Measurements from ENCODE around the gene TIMP3.
A peak's percentile ranks its signal among the peaks of the same experiment; 100 is the strongest.

Gene TIMP3

DNA sequence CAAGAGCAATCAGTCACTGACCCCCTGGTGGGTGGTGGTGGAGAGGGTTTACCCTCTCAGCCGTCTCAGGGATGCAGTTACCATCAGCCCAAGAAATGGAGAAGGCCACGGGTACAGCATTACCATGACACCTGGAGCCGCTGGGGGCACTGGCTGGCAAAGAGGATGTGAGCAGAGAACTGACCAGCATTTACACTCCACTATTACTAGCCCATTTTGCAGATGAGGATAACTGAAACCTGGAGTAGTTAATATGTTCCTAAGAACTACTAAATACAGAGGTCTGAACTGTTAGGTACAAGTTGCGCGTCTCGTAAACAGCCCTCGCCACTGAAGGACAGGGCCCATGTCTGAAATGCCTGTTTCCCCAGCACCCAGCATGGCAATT is 79.0 kb downstream of the TIMP3 start:
- no peak for DNase-seq

DNA sequence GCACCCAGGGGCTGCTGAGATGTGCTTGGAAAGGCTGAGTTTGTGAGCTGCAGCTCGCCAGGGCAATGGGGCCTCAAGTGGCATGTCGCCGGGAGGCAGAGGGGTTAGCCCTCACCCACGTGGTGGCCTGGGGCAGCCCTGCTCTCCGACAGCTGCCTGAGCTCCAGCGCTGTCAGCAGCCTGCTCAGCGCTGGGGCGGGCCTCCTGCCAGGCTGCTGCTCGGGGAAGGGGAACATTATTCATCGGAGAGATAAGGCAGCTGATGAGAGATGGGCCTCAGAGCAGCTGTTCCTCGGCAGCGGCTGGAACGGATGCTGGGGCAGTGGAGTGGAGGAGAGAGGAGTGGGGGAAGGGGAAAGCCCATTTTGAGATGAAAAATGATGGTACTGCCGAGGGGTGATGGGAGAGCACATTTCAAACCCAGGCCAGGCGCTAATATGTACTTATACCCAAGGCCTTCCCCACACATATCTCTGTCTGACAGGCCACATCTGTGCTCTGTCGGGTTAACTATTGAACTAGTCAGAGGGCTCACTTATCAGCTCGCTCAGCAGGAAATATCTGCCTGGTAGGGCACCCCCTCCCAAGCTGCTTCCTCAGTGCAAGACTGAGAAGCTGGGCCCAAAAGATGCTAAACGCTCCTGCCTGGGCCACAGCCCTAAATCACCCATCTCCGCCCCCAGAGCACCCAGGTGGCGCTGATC is 79.5 kb downstream of the TIMP3 start:
- DNase-seq = peak in 21 of 56 donors; percentile 2 to 57 (median 18)

DNA sequence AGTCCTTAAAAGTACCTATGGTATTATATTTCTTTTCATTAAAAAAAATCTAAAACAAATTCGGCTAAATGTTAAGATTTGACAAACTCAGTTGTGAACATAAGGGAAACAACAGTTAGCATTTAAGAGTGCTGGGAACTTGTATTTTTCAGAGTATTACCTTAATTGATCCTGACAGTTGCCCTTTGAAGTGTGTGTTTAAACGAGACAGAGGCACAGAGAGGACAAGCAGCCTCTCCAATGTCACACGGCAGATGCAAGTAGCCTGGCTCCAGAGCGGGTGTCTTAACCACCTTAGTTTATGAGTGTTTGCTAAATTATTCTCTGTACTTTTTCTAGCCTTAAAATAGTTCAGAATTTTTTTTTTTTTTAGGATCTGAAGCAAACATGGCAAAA is 80.9 kb downstream of the TIMP3 start:
- no peak for DNase-seq

DNA sequence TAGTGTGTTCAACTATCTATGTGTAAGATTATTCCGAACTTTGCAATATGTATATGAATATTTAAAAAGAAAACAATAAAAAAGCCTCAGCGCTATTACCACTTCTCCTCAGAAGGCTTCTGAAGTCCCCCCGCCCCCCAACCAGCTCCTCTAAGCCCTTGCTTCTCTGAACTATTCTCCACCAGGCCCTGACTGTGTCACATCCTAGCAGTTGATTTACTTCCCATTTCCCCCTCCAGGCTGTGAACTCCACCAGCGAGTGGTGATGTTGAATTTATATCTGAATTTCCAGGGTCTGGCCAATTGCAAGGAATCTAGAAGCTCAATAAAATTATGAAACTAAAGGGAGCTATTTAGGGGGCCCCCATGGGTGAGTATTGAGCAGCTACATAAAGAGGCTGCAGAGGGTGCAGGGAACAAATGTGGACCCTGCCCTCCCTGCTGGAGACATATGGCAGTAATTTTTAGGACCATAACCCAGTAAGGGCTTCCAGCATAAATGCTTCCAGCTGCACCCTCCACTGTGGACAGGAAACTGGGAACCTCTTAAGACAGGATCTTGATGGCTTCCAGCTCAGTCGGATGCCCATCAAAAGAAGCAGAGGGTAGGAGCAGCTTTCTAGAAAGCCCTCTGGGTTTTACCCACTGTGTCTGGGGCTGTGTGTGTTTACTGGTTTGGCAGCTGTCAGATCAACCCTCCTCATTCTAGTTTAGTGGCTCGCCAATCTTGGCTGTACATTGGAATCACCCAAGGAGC is 81.4 kb downstream of the TIMP3 start:
- DNase-seq = no peak

DNA sequence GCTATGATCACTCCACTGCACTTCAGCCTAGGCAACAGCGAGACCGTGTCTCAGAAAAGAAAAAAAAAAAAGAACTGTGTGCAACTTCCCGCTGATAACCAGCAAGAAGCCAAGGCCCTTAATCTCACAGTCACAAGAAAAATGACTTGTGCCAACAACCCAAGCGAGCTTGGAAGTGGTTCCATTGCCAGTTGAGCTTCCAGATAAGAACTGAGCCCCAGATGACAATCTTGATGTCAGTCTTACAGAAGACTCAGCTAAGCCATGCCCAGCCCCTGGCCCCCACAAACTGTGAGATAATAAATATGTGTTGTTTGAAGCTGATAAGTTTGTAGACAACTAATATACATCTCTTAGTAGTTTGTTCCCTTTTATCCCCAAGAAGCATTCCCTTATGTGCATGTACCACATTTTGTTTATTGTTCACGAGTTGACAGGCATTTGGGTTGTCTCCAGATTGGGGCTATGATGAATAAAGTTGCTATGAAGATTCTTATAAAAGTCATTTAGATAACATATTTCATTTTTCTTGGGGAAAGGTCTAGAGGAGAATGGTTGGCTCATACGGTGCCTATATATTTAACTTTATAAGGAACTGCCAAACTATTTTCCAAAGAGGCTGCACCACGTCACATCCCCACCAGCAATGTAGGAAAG is 85.9 kb downstream of the TIMP3 start:
- no peak for DNase-seq

DNA sequence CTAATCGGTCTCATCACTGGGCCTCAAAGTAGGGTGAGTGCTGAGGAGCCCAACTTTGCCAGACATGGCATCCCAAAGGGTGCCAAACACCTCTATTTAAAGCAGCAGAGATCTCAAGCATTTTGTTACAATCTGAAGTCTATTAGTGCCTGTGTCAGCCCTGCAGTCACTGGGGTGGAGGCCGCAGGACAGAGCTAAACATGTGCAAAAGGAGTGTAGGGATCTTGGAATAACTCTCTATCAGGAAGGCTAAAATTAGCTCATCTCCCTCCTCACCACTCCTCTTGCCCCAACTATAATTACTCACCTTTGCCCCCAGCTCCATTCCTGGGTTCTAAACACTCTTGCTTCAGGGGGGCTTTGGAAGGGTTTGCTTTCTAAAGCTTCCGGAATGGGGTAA is 87.5 kb downstream of the TIMP3 start:
- DNase-seq = no peak

DNA sequence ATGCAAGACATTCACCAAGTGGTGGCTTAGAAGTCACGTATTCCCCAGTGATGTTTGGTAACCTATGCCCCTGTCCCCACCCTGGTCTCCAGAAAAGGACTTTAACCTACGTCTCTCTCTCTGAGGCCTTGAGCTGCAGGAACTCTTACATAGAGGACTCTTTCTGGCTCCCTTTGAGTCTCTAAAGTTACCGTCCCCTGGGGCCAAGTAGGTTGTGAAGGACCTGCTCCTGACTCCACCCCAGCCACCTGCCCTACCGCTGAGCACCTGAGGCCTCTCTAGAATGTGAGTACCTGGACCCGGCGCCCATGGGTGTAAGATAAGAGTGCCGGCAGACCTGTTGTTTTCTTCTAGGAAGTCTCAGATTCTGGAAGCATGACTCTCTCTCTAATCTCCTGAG is 95.4 kb downstream of the TIMP3 start:
- DNase-seq = no peak

DNA sequence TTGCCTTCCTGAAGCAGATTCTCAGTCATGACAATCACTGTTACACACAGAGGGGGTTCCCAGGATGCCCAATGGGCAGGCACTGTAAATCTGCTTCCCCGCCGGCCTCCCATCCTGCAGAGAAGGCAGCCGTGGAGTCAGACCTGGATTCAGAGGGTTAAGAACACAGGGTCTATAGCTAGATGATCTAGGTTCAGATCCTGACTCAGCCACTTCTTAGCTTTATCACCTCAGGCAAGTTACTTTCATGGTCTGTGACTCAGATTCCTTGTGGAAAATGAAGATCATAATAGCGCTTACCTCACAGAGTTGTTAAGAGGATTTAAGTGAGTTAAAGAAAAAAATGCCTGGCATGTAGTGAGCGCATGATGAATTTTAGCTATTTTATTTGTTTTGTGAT is 95.9 kb downstream of the TIMP3 start:
- DNase-seq = no peak

DNA sequence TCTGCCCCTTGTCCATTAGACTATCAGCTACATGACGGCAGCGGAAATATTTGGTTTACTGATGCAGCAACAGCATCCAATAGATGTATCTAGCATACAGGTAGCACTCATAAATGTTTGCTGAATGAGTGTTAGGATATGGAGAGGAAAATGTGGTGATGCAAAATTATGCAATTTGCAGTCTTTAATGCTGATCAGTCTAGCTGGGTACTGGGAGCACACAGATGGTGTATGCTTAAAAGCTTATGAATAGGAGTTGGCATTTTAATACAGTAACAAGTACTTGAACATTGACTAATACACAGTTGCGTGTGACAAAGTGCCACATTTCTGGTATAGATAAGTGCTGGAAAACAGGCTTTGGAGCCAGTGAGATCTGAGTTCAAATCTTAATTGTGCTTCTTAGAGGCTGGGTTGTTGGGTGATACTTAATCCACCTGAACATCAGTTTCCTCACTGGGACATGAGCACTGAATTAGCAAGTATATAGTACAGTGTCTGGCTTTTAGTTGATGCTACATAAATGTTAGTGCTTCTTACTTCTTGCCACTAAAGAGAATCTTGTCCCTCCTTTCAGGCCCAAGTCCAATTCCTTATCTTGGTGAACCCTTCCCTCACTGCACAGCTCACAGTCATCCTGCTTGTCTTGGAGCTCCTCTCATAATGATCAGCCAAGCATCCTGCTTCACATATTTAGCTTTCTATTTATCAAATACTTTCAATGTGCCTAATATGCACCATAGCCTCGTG is 99.6 kb downstream of the TIMP3 start:
- no peak for DNase-seq

DNA sequence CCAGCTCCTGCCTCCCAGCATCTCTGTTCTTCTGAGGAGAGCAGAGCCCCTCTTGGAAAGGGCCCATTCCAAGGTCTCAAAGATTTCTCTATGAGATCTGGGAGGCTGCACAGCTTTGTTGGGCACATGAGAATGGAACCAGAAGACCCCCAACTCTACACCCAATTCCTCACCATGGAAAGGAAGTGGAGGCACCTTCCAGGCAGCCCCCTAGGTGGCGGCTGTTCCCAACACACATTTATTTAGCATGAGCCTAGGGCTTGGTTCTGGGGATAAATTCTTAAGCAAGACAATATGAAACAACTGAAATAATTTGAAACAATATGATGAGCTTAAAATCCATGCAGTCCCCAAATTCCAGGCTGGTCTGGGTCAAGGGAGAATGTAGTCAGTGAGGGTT is 100.4 kb downstream of the TIMP3 start:
- DNase-seq = no peak

DNA sequence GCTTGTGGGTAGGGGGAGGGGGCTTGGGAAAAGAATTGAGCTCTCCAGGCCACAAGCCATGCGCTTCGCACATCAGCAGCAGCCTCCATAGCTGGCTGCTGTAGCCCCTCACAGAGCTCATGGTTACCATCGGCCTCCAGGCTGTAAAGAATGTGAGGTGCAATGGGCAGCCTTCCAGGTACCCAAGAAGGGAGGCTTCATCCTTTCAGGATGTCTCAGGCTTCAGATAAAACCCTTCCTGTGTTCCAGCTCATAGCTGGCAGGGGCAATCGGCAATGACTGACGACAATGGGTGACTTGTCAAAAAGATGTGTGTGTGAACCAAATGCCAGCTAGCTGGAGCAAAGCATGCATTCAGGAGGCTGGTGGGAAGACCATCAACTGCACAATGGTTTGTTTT is 102.0 kb downstream of the TIMP3 start:
- no peak for DNase-seq

DNA sequence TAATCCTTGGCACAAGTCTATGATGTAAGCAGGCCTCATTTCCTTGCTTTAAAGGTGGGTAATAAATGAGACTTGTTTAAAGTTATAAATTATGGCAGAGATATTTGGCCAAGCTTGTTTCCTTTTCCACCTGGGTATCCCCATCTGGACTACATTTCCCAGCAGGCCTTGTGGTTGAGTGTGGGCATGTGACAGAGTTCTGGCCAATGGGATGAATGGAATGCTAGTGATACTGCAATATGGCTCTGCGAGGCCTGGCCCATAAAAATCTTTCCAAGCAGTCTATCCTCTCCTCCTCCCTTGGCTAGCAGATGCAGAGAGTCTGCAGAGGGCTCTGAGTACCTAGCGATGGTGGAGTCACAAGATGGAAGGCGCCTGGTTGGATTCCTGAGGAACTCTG is 102.5 kb downstream of the TIMP3 start:
- DNase-seq = peak in 24 of 56 donors; percentile 3 to 62 (median 26)

DNA sequence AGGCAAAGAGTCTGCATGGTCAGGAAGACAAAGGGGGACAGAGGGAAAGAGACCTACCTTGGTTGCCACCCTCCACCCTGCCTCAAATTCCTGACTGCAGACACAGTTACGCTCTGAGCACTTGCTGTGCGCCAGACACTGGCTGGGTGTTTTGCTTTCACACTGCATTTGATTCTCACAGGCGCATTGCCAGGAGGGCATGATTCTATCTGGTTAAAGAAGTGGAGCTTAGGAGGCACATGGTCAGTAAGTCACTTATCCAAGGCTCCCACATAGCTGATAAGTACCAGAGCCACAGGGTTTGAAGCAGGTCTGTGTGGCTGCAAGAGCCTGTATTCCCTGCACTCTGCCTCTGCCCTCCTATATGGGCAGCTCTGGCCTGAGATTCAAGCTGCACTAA is 103.9 kb downstream of the TIMP3 start:
- peak in 5 of 56 donors; percentile 3 to 21 (median 9) for DNase-seq

DNA sequence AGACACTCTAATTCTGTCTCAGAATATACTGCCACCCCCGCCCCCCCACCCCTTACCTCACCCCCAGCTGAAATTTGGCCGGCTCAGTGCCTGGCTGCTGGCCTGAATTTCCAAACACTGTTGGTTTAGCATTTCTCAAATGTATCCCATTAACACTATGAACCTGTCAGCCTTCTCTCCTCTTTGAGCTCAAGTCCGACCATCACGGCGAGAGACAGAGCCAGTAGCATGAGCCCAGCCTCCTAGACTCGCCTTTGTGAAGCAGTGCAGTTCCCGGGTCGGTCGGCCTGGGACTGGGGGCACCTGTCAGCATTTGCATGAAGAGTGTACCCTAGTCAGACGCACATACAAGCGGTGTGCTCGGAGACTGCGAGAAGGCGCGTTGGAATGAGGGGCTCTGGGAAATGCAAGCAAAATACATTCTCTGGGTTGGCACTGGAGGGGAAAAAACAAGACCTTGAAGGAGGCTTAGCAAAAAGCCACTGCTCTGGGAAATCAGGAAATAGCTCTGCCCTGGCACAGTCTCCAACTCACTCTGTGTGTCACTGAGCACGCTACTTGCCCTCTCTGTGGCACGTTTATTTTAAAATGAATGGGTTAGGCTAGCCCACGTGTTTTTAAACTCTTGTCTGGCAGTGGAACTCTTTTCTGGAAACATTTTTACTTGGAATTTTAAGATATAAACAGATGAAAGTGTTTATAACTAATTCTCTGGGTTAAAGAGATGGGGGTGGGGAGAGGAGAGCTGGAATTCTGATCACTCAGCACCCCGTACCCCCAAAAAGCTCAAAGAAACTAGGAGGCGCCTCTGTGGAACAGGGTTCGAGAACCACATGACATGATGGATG is 108.3 kb downstream of the TIMP3 start:
- DNase-seq = peak in 20 of 56 donors; percentile 6 to 48 (median 28)

DNA sequence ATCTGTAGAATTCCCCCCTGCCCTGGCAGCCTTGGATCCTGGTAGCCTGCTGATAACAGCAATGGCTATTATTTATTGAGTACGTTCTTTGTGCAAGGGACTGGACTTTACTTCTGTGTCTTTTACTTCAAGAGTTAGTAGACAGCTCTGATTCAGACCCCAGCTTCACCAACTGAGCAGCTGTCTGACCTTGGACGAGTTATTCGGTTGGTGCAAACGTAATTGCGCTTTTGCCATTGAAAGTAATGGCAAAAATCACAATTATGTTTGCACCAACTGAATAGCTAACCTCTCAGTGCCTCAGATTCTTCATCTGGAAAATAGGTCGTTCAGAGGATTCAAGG is 108.9 kb downstream of the TIMP3 start:
- no peak for DNase-seq

DNA sequence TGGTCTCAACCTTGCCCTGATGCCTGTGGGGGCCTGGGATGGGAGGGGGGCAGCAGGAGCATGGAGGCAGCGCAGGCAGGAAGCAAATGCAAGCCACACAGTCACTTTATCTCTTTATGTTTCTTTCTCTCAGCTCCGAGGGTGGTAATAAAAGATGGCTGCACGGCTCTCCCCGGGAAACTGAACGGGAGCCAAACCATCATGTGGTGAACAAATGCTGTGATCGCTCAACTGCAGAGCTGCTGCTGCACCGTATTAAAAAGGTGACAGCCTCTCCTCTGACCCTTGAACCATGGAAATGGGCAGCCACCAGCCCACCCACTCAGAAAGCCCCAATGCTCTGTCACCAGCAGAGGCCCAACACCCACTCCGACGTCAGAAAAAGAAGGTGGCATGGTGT is 110.0 kb downstream of the TIMP3 start:
- peak in 1 of 56 donors; percentile 5 for DNase-seq

All from nucleus accumbens (tissue), 56 donors.